Upper lobe of left lung (tissue), 4 donors: ENCODE measurements around the gene MAP2K1.

Experiments
- EP300 ChIP-seq, 4 donors: sonication (generic); formaldehyde crosslinking; IDR thresholded peaks; one replicate each; pipeline ENCODE4 v1.5.1; 2017; ENCODE audit warnings: antibody characterized with exemption in 4 of 4, control low read depth in 2 of 4
- POLR2A ChIP-seq, 4 donors: fragments of 450-650 bp; IDR thresholded peaks; one replicate each; pipeline ENCODE4 v1.5.1; 2016 to 2017; ENCODE audit warnings: antibody characterized with exemption in 4 of 4, mild to moderate bottlenecking in 2 of 4
- POLR2AphosphoS5 ChIP-seq, 2 donors: sonication (generic); formaldehyde crosslinking; IDR thresholded peaks; one replicate each; pipeline ENCODE4 v1.5.1; 2017; ENCODE audit warnings: antibody characterized with exemption in 2 of 2
- TF ChIP-seq, protein P1 (sequence below), 6 experiments: fragments of 450-650 bp in 4 of 6; fragments of 200-600 bp in 2 of 6; sonication (generic) in 2 of 6; IDR thresholded peaks; one replicate each; pipeline ENCODE4 v1.5.1; 2016 to 2019; ENCODE audit warnings: antibody characterized with exemption in 6 of 6

DNA sequence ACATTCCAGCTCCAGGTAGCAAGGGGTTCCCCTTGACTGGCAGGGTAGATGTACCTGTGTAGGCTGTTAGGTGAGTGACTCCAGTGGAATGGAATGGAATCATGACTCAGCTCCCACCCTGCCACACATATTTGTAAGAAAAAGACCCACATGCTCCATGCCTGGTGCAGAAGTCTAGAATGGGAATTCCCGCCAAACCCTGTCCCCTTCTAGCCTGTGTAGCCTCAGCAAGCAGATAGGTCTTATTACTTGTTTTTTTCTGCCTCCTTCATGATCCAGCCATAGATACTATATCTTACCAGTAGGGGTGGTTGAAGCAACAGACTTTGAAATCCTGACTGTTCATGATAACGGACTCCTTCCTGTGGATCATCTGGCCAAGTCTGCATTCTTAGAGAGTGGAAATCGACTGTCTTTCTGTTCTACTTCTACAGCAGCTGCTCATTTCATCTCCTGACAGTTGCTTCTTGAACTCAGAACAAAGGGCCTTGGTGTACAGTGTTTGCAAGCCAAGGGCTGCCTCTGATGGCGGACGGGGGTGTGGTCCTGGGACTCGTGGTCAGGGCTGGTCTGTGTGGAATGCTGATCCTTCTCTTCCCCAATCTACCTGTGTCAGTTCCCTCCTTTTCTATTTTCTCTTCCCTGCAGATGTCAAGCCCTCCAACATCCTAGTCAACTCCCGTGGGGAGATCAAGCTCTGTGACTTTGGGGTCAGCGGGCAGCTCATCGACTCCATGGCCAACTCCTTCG is 94.6 kb downstream of the MAP2K1 start:
- TF ChIP-seq, protein P1, sequence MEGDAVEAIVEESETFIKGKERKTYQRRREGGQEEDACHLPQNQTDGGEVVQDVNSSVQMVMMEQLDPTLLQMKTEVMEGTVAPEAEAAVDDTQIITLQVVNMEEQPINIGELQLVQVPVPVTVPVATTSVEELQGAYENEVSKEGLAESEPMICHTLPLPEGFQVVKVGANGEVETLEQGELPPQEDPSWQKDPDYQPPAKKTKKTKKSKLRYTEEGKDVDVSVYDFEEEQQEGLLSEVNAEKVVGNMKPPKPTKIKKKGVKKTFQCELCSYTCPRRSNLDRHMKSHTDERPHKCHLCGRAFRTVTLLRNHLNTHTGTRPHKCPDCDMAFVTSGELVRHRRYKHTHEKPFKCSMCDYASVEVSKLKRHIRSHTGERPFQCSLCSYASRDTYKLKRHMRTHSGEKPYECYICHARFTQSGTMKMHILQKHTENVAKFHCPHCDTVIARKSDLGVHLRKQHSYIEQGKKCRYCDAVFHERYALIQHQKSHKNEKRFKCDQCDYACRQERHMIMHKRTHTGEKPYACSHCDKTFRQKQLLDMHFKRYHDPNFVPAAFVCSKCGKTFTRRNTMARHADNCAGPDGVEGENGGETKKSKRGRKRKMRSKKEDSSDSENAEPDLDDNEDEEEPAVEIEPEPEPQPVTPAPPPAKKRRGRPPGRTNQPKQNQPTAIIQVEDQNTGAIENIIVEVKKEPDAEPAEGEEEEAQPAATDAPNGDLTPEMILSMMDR (IDR thresholded peaks at IDR 0.05): no peak
- no peak for TF ChIP-seq POLR2A (IDR thresholded peaks at IDR 0.05)
- TF ChIP-seq EP300 (IDR thresholded peaks at IDR 0.05): no peak
- no peak for TF ChIP-seq POLR2AphosphoS5 (IDR thresholded peaks at IDR 0.05)
